HG03175 (cell line): Measurements from ENCODE around the gene XXYLT1.

Experiments
- ATAC-seq: cut with Tn5 transposase; IDR thresholded peaks from one replicate; pipeline ENCODE4 v1.9.1; 2021; ENCODE audit warnings: mild to moderate bottlenecking, moderate library complexity; ENCODE audit not compliant: unreplicated experiment

The XXYLT1 gene

GRCh38 chr3:195209847-195210265 lies 61.1 kb downstream of the XXYLT1 start:
- ATAC-seq, result no peak

- ATAC-seq, result no peak
Observed at GRCh38 chr3:195209083-195209846, 61.7 kb downstream of the XXYLT1 start.

GRCh38 chr3:195208631-195209030 lies 62.3 kb downstream of the XXYLT1 start:
- ATAC-seq, result no peak

GRCh38 chr3:195208183-195208582 lies 62.8 kb downstream of the XXYLT1 start:
- ATAC-seq, result peak; percentile 74

GRCh38 chr3:195207731-195208130 lies 63.2 kb downstream of the XXYLT1 start:
- peak; percentile 31 for ATAC-seq

- ATAC-seq, result no peak
Observed at GRCh38 chr3:195207056-195207455, 63.9 kb downstream of the XXYLT1 start.

GRCh38 chr3:195204360-195205163 lies 66.4 kb downstream of the XXYLT1 start:
- ATAC-seq, result no peak

GRCh38 chr3:195203606-195204005 lies 67.4 kb downstream of the XXYLT1 start:
- no peak for ATAC-seq

GRCh38 chr3:195201295-195201694 lies 69.7 kb downstream of the XXYLT1 start:
- ATAC-seq, result no peak

GRCh38 chr3:195200010-195200822 lies 70.7 kb downstream of the XXYLT1 start:
- no peak for ATAC-seq

GRCh38 chr3:195198426-195199346 lies 72.3 kb downstream of the XXYLT1 start:
- no peak for ATAC-seq

GRCh38 chr3:195197765-195198425 lies 73.1 kb downstream of the XXYLT1 start:
- no peak for ATAC-seq

- no peak for ATAC-seq
Observed at GRCh38 chr3:195196266-195196665, 74.7 kb downstream of the XXYLT1 start.

- no peak for ATAC-seq
Observed at GRCh38 chr3:195195321-195196209, 75.4 kb downstream of the XXYLT1 start.

- ATAC-seq, result no peak
Observed at GRCh38 chr3:195194559-195195206, 76.3 kb downstream of the XXYLT1 start.

GRCh38 chr3:195191580-195191979 lies 79.4 kb downstream of the XXYLT1 start:
- no peak for ATAC-seq

- ATAC-seq, result no peak
Observed at GRCh38 chr3:195189821-195190220, 81.1 kb downstream of the XXYLT1 start.

- ATAC-seq, result no peak
Observed at GRCh38 chr3:195188426-195188927, 82.5 kb downstream of the XXYLT1 start.
